Activated B cell treated with CpG ODN at 0.5 μM for 24 hours (primary cell): ENCODE results near the gene KDM5A. TPM values are rescaled to one million over a fixed set of nuclear protein-coding genes. Genes with fewer than 3 reads are reported as not detected.
"Not testable (repeated sequence)": the region's sequence is repeated elsewhere in the genome, so short reads cannot be mapped to it uniquely, and the experiment has no call there.

Experiments used
- ATAC-seq: fragments of 200-7000 bp; cut with Tn5 transposase; one replicate; pipeline ENCODE4 v1.10.0; 2021; ENCODE audit warnings: low read depth, mild to moderate bottlenecking, moderate library complexity
- CTCF ChIA-PET: fragments of 350-600 bp; sonication (Branson Sonifier 250); formaldehyde crosslinking; loops from one replicate; lab custom pipeline; 2021; ENCODE audit warnings: antibody characterized with exemption; lab: Charles Lee
- POLR2A ChIA-PET: fragments of 350-600 bp; sonication (Branson Sonifier 250); formaldehyde crosslinking; loops from one replicate; lab custom pipeline; 2021; ENCODE audit warnings: antibody characterized with exemption; lab: Charles Lee
- DNase-seq: peaks from one replicate; pipeline ENCODE4 v3.0.0; 2022
- H3K27ac Mint-ChIP-seq: one replicate; pipeline ENCODE4 v1.8.0; 2020; ENCODE audit warnings: mixed read lengths
- H3K27me3 Mint-ChIP-seq: one replicate; pipeline ENCODE4 v1.8.0; 2021; ENCODE audit warnings: mixed read lengths
- H3K36me3 Mint-ChIP-seq: one replicate; pipeline ENCODE4 v1.8.0; 2021; ENCODE audit warnings: low read depth, mixed read lengths
- H3K4me1 Mint-ChIP-seq: one replicate; pipeline ENCODE4 v1.8.0; 2021; ENCODE audit warnings: mixed read lengths
- H3K4me3 Mint-ChIP-seq: one replicate; pipeline ENCODE4 v1.8.0; 2020; ENCODE audit warnings: mild to moderate bottlenecking, mixed read lengths
- H3K9me3 Mint-ChIP-seq: one replicate; pipeline ENCODE4 v1.8.0; 2020; ENCODE audit warnings: mixed read lengths
- intact Hi-C: fragments of 100-400 bp; cut with micrococcal nuclease; formaldehyde crosslinking; loops from one replicate; pipeline ENCODE4 v1.15.1; 2024
- total RNA-seq: library from RNA; stranded (reverse); gene quantifications from 2 replicates; pipeline ENCODE4 v1.2.3, GENCODE V29; 2022
- TF ChIP-seq, protein P1 (sequence below): fragments of 200-600 bp; IDR thresholded peaks from one replicate; pipeline ENCODE4 v1.8.0; 2022; ENCODE audit warnings: antibody characterized with exemption, mild to moderate bottlenecking

Gene KDM5A
- 113 and 135 TPM in 2 replicates for total RNA-seq

- Mint-ChIP-seq H3K36me3 (peaks cover 32% of the 10 kb centered on the region), H3K27me3 (no peaks in the 10 kb centered on the region), H3K27ac (peak within 1 kb of the TSS; percentile 97), H3K4me1 (peaks cover 46% of the 10 kb centered on the region), H3K9me3 (peaks cover 2% of the 10 kb centered on the region), H3K4me3 (peak within 1 kb of the TSS; percentile 95)
- intact Hi-C loops, result loop anchor here (1.0 to 5.0 kb wide), 6 partner anchors 12 to 1407 kb away; partner anchors contain the start of genes CCDC77, ERC1, RAD52 and WNK1
- TF ChIP-seq, protein P1, sequence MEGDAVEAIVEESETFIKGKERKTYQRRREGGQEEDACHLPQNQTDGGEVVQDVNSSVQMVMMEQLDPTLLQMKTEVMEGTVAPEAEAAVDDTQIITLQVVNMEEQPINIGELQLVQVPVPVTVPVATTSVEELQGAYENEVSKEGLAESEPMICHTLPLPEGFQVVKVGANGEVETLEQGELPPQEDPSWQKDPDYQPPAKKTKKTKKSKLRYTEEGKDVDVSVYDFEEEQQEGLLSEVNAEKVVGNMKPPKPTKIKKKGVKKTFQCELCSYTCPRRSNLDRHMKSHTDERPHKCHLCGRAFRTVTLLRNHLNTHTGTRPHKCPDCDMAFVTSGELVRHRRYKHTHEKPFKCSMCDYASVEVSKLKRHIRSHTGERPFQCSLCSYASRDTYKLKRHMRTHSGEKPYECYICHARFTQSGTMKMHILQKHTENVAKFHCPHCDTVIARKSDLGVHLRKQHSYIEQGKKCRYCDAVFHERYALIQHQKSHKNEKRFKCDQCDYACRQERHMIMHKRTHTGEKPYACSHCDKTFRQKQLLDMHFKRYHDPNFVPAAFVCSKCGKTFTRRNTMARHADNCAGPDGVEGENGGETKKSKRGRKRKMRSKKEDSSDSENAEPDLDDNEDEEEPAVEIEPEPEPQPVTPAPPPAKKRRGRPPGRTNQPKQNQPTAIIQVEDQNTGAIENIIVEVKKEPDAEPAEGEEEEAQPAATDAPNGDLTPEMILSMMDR, result no peak
- POLR2A ChIA-PET, result interaction anchor here (0.6 to 3.4 kb wide), 11 partner anchors 11 to 1350 kb away, joined by 3 to 95 read pairs (median 5); partner anchors contain the start of genes CCDC77 and ERC1
- peak; percentile 92 for ATAC-seq
- DNase-seq, result peak; percentile 83
- CTCF ChIA-PET, result interaction anchor here (1.9 kb wide), 1 partner anchor 11 kb away, joined by 8 read pairs; the partner anchor contains the start of gene CCDC77
These were observed at the start of gene KDM5A for GRCh38 chr12:389142-390096. TSS of gene KDM5A (minus strand) at chr12:389320. CDS start at chr12:389091, 229 bp downstream.

GRCh38 chr12:435737-436136 lies 46.6 kb upstream of the KDM5A start:
- H3K9me3 Mint-ChIP-seq, H3K27me3 Mint-ChIP-seq, POLR2A ChIA-PET, DNase-seq, CTCF ChIA-PET, H3K27ac Mint-ChIP-seq, H3K4me3 Mint-ChIP-seq, ATAC-seq, H3K4me1 Mint-ChIP-seq, intact Hi-C loops: not testable (repeated sequence)
- peaks cover 69% of the 10 kb centered on the region for H3K36me3 Mint-ChIP-seq

DNA sequence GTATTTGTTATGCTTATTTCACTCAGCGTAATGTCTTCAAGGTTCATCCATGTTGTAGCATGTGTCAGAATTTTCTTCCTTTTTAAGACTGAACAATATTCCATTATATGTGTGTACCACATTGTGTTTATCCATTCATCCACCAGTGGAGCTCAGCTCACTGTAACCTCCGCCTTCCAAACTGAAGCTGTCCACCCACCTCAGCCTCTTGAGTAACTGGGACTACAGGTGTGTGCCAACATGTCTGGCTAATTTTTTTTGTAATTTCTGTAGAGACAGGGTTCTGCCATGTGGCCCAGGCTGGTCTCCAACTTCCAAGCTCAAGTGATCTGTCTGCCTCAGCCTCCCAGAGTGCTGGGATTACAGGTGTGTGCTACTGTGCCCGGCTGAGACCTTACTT lies 33.4 kb upstream of the KDM5A start:
- Mint-ChIP-seq H3K27ac (no peak overlapping the region), H3K27me3 (no peaks in the 10 kb centered on the region), H3K9me3 (no peaks in the 10 kb centered on the region), H3K4me1 (no peaks in the 10 kb centered on the region), H3K4me3 (no peak overlapping the region), H3K36me3 (peaks cover 46% of the 10 kb centered on the region)
- ChIA-PET POLR2A (no interaction called here), CTCF (no interaction called here)
- TF ChIP-seq, protein P1, result no peak
- no peak for ATAC-seq
- intact Hi-C loops, result no loop called here
- DNase-seq, result no peak

DNA sequence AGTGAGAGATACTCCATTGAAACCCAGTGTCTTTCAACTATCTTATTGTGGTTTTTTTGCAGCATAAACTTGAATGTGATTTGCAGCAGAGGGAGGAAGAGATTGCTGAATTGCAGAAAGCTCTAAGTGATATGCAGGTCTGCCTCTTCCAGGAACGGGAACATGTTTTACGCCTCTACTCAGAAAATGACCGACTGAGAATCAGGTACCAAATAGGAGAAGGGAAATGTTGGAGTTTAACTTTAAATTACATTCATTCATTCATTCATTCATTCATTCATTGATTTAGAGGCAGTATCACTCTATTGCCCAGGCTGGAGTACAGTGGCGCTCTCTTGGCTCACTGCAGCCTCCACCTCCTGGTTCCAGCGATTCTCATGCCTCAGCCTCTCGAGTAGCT lies 29.3 kb upstream of the KDM5A start:
- POLR2A ChIA-PET, result no interaction called here

DNA sequence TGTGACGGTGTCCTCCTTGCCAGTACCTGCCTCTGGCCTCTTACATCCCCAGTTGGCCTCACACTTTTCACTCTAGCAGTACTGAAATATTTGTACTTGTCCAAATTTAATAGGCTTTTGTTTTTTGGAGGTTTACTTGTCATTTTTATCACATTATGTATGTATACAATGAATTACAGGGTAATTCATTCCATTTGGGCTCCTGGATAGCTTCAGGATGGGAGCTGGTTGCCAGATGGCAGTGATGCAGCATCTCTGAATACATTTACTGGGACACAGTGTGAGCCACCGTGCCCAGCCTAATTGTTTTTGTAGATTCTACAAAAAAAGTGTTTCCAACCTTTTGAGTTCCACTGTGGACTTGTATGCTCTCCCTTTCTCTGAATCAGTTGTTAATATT lies 25.7 kb upstream of the KDM5A start:
- ChIA-PET POLR2A (no interaction called here), CTCF (no interaction called here)
- Mint-ChIP-seq H3K27me3 (no peaks in the 10 kb centered on the region), H3K4me3 (no peak overlapping the region), H3K9me3 (no peaks in the 10 kb centered on the region), H3K27ac (no peak overlapping the region), H3K4me1 (no peaks in the 10 kb centered on the region), H3K36me3 (peaks cover 64% of the 10 kb centered on the region)
- TF ChIP-seq, protein P1, result no peak
- ATAC-seq (no peak), DNase-seq (no peak)
- intact Hi-C loops, result no loop called here

More for the DNA sequence above, 29.3 kb upstream of the KDM5A start:
- no peaks in the 10 kb centered on the region for H3K27me3 Mint-ChIP-seq
- peaks cover 51% of the 10 kb centered on the region for H3K36me3 Mint-ChIP-seq
- no peak overlapping the region for H3K4me3 Mint-ChIP-seq
- TF ChIP-seq, protein P1, result no peak
- no peaks in the 10 kb centered on the region for H3K4me1 Mint-ChIP-seq
- CTCF ChIA-PET, result no interaction called here
- intact Hi-C loops, result no loop called here
- H3K27ac Mint-ChIP-seq, result no peak overlapping the region
- DNase-seq (no peak), ATAC-seq (no peak)
- no peaks in the 10 kb centered on the region for H3K9me3 Mint-ChIP-seq
